GM19099 (cell line): ENCODE data around the gene BMP7.

Source experiments
- POLR2A ChIP-seq: IDR thresholded peaks from 3 replicates; pipeline ENCODE4 v1.6.1; 2011; ENCODE audit warnings: low read depth; ENCODE audit not compliant: insufficient read length; ENCODE audit errors: extremely low read depth

The BMP7 gene

DNA sequence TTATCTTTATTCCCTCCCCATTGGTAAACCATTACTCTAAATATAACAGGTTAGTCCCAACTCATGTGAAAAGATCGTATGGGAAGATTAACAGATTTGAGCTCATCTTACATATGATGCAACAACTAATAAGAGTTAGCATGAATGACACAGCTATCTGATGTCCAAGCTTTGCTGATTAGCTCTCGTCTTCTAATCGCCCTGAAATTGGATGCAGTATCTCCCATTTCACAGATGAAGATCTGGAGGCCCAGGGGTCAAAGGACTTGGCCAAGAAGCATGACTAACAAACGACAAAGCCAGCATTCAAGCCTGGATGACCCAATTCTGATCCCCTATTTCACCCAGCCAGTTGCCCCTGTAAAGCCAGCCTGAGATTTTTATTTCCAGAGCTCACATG is 8.4 kb upstream of the BMP7 start:
- no peak for TF ChIP-seq POLR2A

DNA sequence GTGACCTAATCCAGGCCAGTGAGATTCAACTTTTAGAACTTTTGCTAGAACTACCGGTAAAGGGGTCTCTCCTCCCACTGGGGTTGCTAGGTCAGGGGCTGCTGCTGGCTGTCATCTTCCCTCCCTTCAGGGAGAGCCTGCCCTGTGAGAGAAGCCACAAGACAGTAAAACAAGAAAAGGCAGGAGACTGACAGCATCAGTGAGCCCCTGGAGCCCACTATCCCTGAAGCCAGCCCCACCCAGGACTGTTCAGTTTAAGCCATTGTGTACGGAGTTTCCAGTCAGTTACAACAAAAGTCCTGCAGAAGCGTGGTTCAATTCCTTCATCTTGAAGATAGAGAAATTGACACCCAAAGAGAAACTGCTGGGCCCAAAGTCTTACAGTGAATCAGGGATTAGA is 7.9 kb upstream of the BMP7 start:
- TF ChIP-seq POLR2A = no peak

DNA sequence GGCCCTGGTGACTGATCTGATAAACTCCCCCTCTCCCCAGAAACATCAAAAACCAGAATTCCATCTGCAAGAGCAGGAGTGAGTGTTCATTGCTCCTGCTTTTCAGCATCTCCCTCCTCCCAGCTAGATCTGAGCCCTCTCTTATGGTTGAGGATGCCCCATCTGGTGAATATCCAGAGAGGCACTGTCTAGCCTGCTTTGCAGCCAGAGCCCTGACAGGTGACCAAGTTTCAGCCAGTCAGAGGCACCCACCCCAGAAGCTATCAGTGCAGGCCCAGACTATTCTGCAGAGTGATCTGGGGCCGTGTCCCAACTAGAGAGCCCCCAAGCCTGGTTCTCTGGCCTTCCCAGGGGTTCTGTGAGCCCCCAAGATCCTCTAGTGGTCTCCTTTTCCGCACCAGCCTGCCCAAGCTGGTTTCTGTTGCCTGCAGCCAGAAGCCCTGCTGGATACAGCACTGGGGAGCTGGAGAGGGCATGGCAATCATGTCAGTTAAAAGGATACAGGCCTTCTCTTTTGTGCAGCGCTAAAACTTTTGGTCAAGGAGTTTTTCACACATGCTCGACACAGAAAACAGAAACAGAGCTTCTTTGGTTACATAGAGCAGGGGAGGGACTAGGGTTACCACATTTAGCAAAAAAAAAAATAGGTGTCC is 6.6 kb upstream of the BMP7 start:
- TF ChIP-seq POLR2A = no peak

DNA sequence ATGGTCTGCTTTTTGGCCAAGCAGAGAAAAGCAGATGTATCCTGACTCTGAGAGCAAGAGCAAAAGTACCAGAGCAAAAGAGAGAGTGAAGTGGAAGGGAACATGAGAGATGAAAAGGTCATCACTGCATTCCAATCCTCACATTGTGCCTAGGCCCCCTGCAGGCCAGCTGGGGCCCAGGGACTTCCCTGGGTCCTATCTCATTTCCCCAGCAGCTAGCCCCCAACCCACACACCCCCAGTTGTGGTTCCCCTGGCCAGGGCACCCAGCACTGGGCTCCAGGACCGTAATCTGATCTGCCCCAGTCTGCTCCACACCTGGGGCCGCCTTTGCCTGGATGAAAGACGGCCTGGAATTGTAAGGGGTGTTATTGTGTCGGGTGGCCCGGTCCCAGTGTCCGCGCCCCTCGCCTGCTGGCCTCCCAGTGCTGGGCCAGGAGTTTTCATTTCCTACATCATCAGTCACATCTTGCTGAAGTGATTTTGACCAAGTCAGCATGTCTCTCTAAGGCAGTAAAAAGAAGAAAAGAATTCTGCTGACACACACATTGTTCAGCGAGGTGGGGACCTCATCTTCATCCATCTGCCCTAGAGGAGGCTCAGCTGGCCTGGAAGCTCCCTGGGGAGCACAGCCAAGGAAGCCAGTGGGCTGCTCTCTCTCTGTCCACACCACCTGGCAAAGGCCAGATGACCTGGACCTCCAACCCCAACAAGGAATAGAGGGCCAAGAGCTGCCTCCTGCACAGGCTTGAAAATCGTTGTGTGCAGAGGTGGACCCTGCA is 4.0 kb upstream of the BMP7 start:
- TF ChIP-seq POLR2A = no peak

DNA sequence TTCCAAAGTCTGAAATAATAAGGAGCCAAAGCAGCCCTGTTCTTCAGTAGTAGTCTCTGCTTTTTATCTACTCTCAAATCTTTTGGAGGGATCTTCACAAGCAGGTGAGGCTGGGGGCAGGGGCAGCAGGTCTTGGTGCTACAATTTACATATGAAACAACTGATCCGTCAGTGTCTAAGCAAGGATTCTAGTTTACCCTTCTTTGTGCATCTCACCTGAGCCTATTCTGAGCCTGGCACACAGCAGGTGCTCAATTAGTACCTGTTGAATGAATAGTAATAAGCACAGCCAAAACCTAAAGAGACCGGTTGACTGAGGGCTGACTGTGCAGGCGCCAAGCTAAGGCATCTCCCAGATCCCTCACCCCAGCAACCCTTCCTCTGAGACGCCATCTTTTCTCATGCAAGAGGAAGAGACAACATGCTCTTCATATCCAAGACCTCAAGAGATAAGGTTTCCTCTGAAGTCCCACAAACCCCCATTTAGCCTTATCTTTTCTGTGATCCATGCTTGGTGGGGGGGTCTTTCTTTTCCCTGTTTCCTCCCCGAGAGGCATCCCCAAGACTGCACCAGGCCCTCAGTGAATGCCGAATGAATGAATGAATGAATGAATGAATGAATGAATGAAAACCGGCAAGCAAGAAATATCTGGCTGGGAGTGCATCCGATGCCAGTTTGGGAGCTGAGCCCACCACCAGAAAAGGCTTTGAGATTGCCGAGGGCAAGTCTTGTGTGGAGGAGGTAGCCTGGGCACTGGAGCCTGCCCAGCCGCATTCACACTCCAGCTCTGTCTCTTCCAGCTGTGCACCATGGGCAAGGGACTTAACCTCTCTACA is 2.9 kb upstream of the BMP7 start:
- TF ChIP-seq POLR2A = no peak

DNA sequence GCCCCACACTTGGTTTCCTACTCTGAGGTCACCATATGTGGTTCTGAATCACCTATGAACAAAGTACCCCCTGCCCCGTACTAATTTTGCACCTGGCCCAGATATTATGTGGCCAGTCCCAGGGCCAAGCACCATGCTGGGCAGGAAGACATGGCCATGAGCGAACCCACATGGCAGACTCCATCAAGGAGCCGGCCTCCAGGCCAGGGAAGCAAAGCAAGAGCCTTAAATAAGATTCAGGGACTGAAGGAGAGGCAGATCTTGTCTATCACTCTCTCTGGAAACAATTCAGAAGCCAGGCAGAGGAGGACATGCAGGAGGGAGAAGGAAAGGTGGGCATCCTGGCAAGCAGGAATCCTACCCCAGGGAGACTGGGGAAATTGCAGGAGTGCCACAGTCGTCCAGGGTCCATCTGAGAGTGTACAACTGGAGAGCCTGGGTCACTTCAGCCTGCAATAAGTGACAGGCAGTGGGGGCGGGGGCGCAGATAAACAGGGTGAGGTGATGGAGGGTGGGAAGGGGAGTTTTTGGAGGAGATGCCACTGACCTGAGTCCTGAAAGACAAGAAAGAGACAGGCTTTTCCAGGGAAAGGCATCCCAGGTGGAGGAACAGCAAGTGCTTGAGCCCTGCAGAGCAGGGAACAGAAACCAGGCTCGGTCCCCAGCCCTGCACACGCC is 2.1 kb upstream of the BMP7 start:
- no peak for TF ChIP-seq POLR2A

DNA sequence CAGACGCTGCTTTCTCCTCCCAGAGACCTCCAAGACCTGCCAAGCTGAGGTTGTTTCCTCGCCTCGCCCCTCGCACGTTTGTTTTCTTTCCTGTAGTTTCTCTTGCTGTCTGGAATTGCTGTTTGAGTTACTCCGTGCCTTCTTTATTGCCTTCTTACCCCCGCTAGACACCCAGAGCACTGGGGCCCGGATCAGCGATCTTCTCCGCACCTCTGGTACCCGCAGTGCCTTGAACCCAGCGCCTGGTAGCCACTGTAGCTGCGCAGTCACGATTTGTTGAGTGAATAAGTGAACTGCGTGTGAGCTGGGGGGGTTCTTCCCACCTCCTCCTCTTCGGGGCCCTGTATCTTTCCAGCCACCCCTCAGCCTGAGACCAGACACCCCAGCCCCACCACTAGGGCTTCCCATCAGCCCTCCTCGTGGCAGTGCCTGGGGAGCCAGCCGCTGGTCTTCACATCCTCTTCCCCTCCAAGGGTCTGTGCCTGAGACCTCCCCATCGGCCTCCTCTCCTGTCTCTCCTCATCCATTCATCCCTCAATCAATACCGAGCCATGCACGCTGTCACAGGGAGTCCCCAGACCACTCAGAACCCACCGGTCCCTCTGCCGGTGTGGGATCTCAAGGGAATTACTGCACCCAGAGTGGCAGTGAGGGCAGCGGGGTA is 849 bp upstream of the BMP7 start:
- no peak for TF ChIP-seq POLR2A

DNA sequence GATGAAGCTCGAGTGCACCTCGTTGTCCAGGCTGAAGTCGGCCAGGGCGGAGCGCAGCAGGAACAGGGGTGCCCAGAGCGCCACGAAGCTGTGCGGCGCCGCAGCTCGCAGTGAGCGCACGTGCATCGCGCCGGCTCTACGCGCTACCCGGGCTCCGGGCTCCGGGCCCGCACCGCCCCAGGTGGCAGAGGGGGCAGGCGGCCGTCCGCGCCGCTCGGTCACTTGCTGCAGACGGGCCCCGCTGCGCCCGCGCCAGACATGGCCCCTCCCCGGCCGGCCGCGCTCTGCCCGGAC is 497 bp downstream of the BMP7 start:
- no peak for TF ChIP-seq POLR2A

DNA sequence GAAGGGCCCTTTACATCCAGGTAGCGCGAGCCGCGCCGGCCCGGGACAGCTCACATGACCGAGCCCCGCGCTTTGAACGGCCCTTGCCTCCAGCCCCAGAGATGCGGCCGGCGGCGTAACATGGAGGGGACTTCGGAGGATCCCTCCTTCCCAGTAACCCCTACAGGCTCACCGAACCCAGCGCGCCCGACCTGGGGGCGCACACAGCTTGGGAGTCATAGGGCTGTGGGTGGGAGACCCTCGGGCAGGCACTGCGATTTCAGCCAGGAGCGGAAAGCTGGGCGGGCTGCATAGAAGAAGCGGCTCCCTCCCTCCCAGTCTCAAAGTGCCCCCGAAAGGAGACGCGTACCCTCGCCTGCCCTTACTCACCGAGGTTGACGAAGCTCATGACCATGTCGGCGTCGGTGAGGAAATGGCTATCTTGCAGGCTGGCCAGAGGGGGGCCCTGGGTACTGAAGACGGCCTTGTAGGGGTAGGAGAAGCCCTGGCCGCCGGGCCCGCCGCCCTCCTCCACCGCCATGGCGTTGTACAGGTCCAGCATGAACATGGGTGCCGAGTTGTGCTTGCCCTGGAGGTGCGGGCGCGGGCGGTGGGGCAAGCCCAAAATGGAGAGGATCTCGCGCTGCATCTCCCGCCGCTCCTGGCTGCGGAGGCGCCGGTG is 975 bp downstream of the BMP7 start:
- TF ChIP-seq POLR2A = no peak

DNA sequence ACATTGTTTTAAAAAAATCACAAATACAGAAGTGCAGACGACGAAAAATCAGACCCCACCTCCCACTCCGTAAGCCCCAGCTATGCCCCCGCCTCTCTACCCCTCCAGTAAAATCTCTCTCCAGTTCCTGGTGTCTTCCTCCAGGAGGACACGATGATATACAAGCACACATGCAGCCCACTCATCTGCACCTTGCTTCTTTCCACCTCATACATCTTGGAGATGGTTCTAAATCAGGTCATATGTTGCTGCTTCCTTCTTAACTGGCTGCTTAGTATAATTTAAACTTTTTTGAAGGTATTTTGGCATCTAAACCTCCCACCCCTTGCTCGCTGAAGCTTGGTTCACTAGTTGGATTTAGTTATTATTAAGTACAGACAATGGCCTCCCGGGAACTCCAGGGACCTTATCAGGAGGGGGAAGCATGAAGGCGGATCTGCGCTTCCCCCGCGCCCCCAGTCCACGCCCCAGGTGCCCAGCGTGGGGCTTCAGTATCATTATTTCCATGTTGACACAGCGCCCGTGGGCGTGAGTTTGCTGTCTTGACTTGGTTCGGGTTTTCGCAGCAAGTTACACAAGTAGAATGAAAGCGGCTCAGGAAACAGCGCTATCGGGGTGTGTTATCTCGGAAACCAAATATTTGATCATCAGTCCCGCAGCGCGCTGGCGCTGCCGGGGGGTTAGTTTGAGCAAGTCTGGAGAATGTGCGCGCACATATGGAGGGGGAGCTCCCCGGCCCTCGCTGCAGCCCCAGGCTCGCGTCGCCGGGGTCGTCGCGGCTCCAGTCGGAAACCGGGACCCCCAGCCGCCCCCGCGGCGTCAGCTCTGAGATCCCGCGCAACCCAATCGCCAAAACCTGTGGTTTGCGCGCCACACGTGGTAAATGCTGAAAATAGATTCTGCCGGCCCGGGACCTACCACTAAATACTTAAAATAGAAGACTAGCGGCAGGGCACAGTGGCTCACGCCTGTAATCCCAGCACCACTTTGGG is 2.3 kb downstream of the BMP7 start:
- no peak for TF ChIP-seq POLR2A

DNA sequence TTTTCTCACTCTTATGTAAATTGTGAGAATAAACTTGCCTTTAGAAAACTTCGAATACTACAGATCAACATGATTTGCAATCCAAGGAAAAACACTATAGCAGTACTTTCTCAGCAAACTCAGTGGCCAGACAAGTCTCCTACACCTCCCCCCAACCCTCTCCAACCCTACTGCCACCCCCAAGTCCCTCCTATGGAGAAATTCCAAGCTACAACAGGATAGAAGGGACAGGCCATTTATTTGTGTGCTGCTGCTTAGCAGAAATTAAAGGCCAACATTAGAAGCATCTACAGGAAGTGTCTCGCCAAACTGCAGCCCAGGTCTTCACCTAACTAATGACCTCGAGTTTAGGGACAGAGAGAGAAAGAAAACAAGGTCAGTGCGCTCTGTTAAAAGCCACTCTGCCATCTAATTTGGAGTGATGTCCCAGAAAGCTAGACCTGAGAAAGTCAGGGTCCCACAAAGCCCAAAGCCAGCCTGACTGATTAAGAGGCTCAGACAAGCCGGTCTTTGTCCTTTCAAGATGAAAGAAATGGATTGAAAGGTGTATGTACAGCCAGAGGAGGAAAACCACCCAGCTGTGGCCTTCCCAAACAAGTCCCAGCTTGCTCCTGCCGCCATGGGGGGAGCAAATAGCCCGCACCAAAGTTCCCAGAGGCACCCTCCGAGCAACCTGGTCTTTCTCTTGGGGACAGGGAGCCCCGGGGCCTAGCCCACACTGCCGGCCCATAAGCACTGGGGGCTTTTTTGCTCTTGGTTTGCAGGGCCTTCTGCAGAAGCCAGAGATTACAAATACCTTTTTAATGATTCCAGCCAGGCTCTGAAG is 3.4 kb downstream of the BMP7 start:
- TF ChIP-seq POLR2A = no peak

DNA sequence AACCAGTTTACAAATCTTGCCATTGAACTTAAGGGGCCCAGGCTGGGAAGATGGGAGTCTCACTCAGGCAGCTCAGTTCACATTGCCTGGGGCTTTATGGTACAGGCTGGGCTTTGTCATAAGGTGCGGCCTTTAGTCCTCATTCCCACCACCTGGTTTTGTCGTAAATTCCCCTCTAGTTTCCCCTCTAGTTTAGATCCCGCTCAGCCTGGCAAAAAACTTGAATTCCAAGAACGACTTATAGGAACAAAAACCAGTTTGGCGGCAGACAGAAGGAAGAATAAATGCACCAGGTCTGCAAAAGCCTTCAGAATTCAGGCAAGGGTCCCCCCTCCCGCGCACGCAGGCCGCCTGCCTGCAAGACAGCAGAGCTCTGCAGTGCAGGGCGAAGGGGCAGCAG is 4.1 kb downstream of the BMP7 start:
- no peak for TF ChIP-seq POLR2A

DNA sequence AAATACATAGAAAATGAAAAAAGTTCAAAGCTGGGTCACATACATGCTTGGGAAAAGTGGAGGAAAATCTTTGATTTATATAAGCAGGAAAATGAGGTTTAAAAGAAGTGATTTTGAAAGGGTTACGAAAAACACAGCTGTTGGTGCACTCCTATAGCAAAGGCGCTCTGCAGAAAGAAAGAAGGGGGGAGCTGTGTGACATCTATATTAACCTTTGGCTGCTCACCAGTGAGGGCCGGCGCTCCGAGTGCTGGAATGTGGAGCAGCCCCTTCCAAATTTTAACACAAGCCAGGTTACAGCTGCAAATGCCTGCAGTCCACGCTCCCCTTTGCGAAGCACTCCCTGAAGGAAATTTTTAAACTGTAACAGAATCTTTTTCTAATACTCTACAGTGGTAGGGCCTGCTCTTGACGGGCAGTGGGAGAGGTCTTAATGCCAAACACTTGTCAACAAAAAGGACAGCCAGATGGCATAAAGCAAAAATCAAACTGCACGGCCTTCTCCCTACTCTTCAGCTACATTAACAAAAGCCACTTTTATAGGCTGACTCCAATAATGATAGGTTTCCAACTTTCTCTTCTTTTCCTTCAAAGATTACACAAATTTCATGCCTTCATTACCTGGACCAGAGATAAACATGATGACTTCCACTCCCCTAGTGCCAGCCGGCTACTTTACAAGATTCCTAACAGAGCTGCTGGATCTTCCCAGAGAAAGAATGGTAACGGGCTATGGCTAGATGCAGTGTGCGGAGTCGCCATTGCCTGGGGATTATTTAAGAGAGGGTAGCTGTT is 4.8 kb downstream of the BMP7 start:
- no peak for TF ChIP-seq POLR2A
